GM12873 (cell line): ENCODE results near the gene ENO3.

ENCODE experiments used
- CTCF ChIP-seq: IDR thresholded peaks from 2 replicates; pipeline ENCODE4 v1.5.1; 2012; ENCODE audit warnings: low read depth, mild to moderate bottlenecking, moderate library complexity, low read length, control low read depth; ENCODE audit not compliant: insufficient read depth; ENCODE audit errors: missing control alignments

Gene ENO3

GRCh38 chr17:5000237-5000639, 49.3 kb downstream of the ENO3 start:
- no peak for TF ChIP-seq CTCF

GRCh38 chr17:5002121-5002788, 51.3 kb downstream of the ENO3 start:
- TF ChIP-seq CTCF = no peak

GRCh38 chr17:5003214-5003867, 52.4 kb downstream of the ENO3 start:
- TF ChIP-seq CTCF = no peak
